SK-N-SH treated with all-trans-retinoic acid at 6 μM for 48 hours (cell line): Measurements from ENCODE around the gene JAK1.
"Not testable (repeated sequence)": the region's sequence is repeated elsewhere in the genome, so short reads cannot be mapped to it uniquely, and the experiment has no call there.

Source experiments
- ATAC-seq: fragments of 200-7000 bp; cut with Tn5 transposase; 3 replicates; pipeline ENCODE4 v1.9.1; 2020; ENCODE audit warnings: mild to moderate bottlenecking, moderate library complexity
- BACH2 ChIP-seq: fragments of 250-450 bp; sonication (Bioruptor Pico); IDR thresholded peaks from 2 replicates; pipeline ENCODE4 v1.9.0; 2021; ENCODE audit warnings: mild to moderate bottlenecking, borderline replicate concordance
- CSDC2 ChIP-seq: fragments of 250-450 bp; sonication (Bioruptor Pico); IDR thresholded peaks from 2 replicates; pipeline ENCODE4 v1.5.0; 2020; ENCODE audit warnings: mild to moderate bottlenecking, moderate library complexity
- CSRNP3 ChIP-seq: fragments of 250-450 bp; sonication (Bioruptor Pico); IDR thresholded peaks from 2 replicates; pipeline ENCODE4 v1.5.1; 2021; ENCODE audit warnings: mild to moderate bottlenecking, moderate library complexity
- ESRRG ChIP-seq: fragments of 250-450 bp; sonication (Bioruptor Pico); IDR thresholded peaks from 2 replicates; pipeline ENCODE4 v1.6.1; 2021; ENCODE audit warnings: mild to moderate bottlenecking
- GLIS3 ChIP-seq: fragments of 250-450 bp; sonication (Bioruptor Pico); IDR thresholded peaks from 2 replicates; pipeline ENCODE4 v1.5.0; 2020; ENCODE audit warnings: mild to moderate bottlenecking, moderate library complexity
- ISL1 ChIP-seq: fragments of 250-450 bp; sonication (Bioruptor Pico); IDR thresholded peaks from 2 replicates; pipeline ENCODE4 v2.1.2; 2022; ENCODE audit warnings: mild to moderate bottlenecking, moderate library complexity
- OSR1 ChIP-seq: fragments of 250-450 bp; sonication (Bioruptor Pico); IDR thresholded peaks from 2 replicates; pipeline ENCODE4 v1.8.0; 2022; ENCODE audit warnings: moderate library complexity, mild to moderate bottlenecking, inconsistent platforms
- PPARA ChIP-seq: fragments of 250-450 bp; sonication (Bioruptor Pico); IDR thresholded peaks from 2 replicates; pipeline ENCODE4 v1.5.0; 2020; ENCODE audit warnings: mild to moderate bottlenecking, borderline replicate concordance
- RARB ChIP-seq: fragments of 250-450 bp; sonication (Bioruptor Pico); IDR thresholded peaks from 2 replicates; pipeline ENCODE4 v1.8.0; 2021; ENCODE audit warnings: mild to moderate bottlenecking, moderate library complexity
- SNAI2 ChIP-seq: fragments of 250-450 bp; sonication (Bioruptor Pico); IDR thresholded peaks from 2 replicates; pipeline ENCODE4 v1.5.0; 2020; ENCODE audit warnings: mild to moderate bottlenecking, moderate library complexity
- TCF4 ChIP-seq: fragments of 250-450 bp; sonication (Bioruptor Pico); IDR thresholded peaks from 2 replicates; pipeline ENCODE4 v1.8.0; 2021; ENCODE audit warnings: mild to moderate bottlenecking, moderate library complexity, borderline replicate concordance
- ZFP3 ChIP-seq: fragments of 250-450 bp; sonication (Bioruptor Pico); IDR thresholded peaks from 2 replicates; pipeline ENCODE4 v1.5.0; 2020; ENCODE audit warnings: mild to moderate bottlenecking, moderate library complexity
- ZNF565 ChIP-seq: fragments of 450-650 bp; formaldehyde crosslinking; conservative IDR thresholded peaks from 2 replicates; pipeline ENCODE4 v1.5.0; 2020; ENCODE audit warnings: low read depth, mild to moderate bottlenecking, moderate library complexity
- ZNF70 ChIP-seq: fragments of 450-650 bp; formaldehyde crosslinking; IDR thresholded peaks from 2 replicates; pipeline ENCODE4 v1.5.0; 2020; ENCODE audit warnings: mild to moderate bottlenecking, moderate library complexity
- ZNF8 ChIP-seq: fragments of 450-650 bp; formaldehyde crosslinking; IDR thresholded peaks from 2 replicates; pipeline ENCODE4 v1.5.0; 2020; ENCODE audit warnings: mild to moderate bottlenecking, moderate library complexity
- TF ChIP-seq, protein P1 (sequence below): fragments of 250-450 bp; sonication (Bioruptor Pico); IDR thresholded peaks from 2 replicates; pipeline ENCODE4 v1.8.0; 2021; ENCODE audit warnings: low read depth, mild to moderate bottlenecking, moderate library complexity, borderline replicate concordance
- TF ChIP-seq, protein P2 (sequence below): fragments of 250-450 bp; sonication (Bioruptor Pico); IDR thresholded peaks from 2 replicates; pipeline ENCODE4 v1.5.0; 2020; ENCODE audit warnings: mild to moderate bottlenecking, moderate library complexity
- TF ChIP-seq, protein P3 (sequence below): fragments of 250-450 bp; sonication (Bioruptor Pico); IDR thresholded peaks from 2 replicates; pipeline ENCODE4 v1.5.1; 2020; ENCODE audit warnings: low read depth, mild to moderate bottlenecking, moderate library complexity
- TF ChIP-seq, protein P4 (sequence below): fragments of 250-450 bp; sonication (Bioruptor Pico); IDR thresholded peaks from 2 replicates; pipeline ENCODE4 v1.8.0; 2020; ENCODE audit warnings: mild to moderate bottlenecking, moderate library complexity, borderline replicate concordance

The JAK1 gene

GRCh38 chr1:64922336-64922735 lies 44.0 kb downstream of the JAK1 start (continued):
- TF ChIP-seq PPARA (CRISPR knock-in tag), result no peak
- TF ChIP-seq, protein P1, sequence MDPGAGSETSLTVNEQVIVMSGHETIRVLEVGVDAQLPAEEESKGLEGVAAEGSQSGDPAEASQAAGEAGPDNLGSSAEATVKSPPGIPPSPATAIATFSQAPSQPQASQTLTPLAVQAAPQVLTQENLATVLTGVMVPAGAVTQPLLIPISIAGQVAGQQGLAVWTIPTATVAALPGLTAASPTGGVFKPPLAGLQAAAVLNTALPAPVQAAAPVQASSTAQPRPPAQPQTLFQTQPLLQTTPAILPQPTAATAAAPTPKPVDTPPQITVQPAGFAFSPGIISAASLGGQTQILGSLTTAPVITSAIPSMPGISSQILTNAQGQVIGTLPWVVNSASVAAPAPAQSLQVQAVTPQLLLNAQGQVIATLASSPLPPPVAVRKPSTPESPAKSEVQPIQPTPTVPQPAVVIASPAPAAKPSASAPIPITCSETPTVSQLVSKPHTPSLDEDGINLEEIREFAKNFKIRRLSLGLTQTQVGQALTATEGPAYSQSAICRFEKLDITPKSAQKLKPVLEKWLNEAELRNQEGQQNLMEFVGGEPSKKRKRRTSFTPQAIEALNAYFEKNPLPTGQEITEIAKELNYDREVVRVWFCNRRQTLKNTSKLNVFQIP, result no peak
- TF ChIP-seq OSR1, result no peak
- no peak for TF ChIP-seq GLIS3 (CRISPR knock-in tag)

DNA sequence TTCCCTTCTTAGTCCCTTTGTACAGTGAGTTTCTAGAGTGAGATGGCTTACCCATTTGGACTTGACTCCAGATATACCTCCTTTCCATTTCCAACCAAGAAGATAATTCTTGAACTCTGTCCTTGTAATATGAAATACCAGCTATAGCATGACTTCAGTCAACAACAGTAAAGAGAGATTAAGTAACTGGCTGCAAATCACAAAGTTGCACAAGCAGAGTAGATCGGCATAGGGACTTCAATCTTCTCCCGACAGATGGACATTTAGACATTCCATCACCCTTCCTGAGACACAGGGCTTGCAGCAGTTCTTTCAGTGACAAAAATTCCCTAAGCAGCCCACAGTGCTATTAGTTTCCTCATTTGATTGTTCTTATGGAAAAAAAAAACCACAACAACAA lies 44.6 kb downstream of the JAK1 start:
- ATAC-seq, result peak; percentile 7
- TF ChIP-seq GLIS3 (CRISPR knock-in tag) (no peak), BACH2 (CRISPR knock-in tag) (no peak)
- TF ChIP-seq, all 23 proteins: peak for 0

DNA sequence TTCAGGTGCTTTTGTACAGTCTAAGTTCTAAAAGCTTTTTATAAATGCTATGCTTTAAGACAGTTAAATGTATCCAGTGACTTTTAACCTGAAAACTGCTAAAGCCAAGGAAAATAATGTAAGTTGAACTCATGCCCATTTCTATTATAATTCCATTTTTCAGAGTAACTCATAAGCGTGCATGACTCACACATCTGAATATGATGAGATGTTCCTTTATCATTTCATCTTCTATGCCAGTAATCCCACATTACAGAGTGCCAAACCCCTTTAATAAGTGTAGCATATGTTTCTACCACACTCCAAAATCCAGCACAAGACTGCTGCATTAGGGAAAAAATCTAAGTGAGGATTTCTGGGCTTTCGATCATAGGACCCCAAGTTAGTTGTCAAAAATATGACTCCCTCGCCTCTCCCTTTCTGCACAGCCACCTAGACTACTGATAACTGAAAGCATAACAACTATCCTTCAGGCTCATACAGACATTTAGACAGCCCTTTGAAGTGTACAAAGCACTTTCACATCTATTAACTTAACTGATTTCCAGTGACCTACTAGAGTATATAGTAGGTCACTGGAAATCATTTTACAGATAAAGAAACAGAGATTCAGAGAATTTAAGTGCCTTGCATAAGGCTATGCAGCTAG lies 45.3 kb downstream of the JAK1 start:
- peak; percentile 88 for ATAC-seq
- TF ChIP-seq ISL1 (CRISPR knock-in tag) (peak; percentile 85), OSR1 (no peak), TCF4 (peak; percentile 42; the same call in 1 of the 2 replicates), ESRRG (CRISPR knock-in tag) (peak; percentile 71; the same call in 1 of the 2 replicates)
- TF ChIP-seq, protein P2, sequence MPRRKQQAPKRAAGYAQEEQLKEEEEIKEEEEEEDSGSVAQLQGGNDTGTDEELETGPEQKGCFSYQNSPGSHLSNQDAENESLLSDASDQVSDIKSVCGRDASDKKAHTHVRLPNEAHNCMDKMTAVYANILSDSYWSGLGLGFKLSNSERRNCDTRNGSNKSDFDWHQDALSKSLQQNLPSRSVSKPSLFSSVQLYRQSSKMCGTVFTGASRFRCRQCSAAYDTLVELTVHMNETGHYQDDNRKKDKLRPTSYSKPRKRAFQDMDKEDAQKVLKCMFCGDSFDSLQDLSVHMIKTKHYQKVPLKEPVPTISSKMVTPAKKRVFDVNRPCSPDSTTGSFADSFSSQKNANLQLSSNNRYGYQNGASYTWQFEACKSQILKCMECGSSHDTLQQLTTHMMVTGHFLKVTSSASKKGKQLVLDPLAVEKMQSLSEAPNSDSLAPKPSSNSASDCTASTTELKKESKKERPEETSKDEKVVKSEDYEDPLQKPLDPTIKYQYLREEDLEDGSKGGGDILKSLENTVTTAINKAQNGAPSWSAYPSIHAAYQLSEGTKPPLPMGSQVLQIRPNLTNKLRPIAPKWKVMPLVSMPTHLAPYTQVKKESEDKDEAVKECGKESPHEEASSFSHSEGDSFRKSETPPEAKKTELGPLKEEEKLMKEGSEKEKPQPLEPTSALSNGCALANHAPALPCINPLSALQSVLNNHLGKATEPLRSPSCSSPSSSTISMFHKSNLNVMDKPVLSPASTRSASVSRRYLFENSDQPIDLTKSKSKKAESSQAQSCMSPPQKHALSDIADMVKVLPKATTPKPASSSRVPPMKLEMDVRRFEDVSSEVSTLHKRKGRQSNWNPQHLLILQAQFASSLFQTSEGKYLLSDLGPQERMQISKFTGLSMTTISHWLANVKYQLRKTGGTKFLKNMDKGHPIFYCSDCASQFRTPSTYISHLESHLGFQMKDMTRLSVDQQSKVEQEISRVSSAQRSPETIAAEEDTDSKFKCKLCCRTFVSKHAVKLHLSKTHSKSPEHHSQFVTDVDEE (CRISPR knock-in tag), result no peak
- TF ChIP-seq, protein P3, sequence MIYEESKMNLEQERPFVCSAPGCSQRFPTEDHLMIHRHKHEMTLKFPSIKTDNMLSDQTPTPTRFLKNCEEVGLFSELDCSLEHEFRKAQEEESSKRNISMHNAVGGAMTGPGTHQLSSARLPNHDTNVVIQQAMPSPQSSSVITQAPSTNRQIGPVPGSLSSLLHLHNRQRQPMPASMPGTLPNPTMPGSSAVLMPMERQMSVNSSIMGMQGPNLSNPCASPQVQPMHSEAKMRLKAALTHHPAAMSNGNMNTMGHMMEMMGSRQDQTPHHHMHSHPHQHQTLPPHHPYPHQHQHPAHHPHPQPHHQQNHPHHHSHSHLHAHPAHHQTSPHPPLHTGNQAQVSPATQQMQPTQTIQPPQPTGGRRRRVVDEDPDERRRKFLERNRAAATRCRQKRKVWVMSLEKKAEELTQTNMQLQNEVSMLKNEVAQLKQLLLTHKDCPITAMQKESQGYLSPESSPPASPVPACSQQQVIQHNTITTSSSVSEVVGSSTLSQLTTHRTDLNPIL (CRISPR knock-in tag), result 0 out of 2 replicates have a peak, but pooled peaks have one; percentile 13

DNA sequence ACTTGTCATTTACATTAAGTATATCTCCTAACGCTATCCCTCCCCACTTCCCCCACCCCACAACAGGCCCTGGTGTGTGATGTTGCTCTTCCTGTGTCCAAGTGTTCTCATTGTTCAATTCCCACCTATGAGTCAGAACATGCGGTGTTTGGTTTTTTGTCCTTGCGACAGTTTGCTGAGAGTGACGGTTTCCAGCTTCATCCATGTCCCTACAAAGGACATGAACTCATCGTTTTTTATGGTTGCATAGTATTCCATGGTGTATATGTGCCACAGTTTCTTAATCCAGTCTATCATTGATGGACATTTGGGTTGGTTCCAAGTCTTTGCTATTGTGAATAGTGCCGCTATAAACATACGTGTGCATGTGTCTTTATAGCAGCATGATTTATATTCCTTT lies 47.2 kb downstream of the JAK1 start:
- not testable (repeated sequence) for ATAC-seq

DNA sequence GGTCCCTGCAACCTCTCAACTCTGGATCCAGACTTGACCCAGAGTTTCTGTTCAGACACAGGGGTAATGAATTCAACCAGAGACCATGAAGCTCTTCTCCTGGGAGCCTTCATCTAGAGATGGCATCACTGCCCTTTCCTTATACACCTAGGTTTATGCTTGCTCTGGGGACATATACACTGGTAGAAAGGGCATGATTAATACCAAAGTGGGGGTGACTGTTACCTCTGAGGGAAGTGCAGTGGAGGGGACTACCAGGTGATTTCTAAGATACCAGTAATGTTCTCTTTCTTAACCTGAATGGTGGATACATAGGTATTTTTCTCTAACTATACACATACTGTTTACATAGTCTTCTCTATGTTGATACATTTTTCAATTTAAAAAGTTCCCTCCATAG lies 48.4 kb downstream of the JAK1 start:
- no peak for ATAC-seq
- TF ChIP-seq SNAI2 (no peak), ZNF565 (CRISPR knock-in tag) (no peak), OSR1 (no peak), ZFP3 (CRISPR knock-in tag) (no peak), ESRRG (CRISPR knock-in tag) (no peak), ZNF70 (no peak), TCF4 (no peak), BACH2 (CRISPR knock-in tag) (no peak), CSDC2 (no peak), RARB (CRISPR knock-in tag) (no peak), PPARA (CRISPR knock-in tag) (no peak), ZNF8 (CRISPR knock-in tag) (no peak), CSRNP3 (no peak)
- TF ChIP-seq, protein P4, sequence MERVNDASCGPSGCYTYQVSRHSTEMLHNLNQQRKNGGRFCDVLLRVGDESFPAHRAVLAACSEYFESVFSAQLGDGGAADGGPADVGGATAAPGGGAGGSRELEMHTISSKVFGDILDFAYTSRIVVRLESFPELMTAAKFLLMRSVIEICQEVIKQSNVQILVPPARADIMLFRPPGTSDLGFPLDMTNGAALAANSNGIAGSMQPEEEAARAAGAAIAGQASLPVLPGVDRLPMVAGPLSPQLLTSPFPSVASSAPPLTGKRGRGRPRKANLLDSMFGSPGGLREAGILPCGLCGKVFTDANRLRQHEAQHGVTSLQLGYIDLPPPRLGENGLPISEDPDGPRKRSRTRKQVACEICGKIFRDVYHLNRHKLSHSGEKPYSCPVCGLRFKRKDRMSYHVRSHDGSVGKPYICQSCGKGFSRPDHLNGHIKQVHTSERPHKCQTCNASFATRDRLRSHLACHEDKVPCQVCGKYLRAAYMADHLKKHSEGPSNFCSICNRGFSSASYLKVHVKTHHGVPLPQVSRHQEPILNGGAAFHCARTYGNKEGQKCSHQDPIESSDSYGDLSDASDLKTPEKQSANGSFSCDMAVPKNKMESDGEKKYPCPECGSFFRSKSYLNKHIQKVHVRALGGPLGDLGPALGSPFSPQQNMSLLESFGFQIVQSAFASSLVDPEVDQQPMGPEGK (CRISPR knock-in tag), result no peak
- TF ChIP-seq, protein P3 (CRISPR knock-in tag), result no peak
- TF ChIP-seq, protein P1, result no peak
